Tongue (tissue), 2 donors: ENCODE data around the gene OCSTAMP. TPM values are rescaled to one million over a fixed set of nuclear protein-coding genes. Genes with fewer than 3 reads are reported as not detected.

ENCODE experiments used
- DNase-seq: peaks from one replicate; pipeline ENCODE4 v3.0.0-alpha.2; 2015
- total RNA-seq: library from RNA; depleted of rRNA; stranded (reverse); fragments of >200 nt; gene quantifications from one replicate; pipeline ENCODE4 v1.2.3, GENCODE V29; 2014

Gene OCSTAMP
- total RNA-seq, 1 donor from 2014 or later, result not detected

GRCh38 chr20:46572790-46573189 lies 22.3 kb upstream of the OCSTAMP start:
- DNase-seq, result no peak

- peak; percentile 87 for DNase-seq
Observed at GRCh38 chr20:46572153-46572552, 21.7 kb upstream of the OCSTAMP start.

- DNase-seq, result no peak
Observed at GRCh38 chr20:46571418-46571817, 21.0 kb upstream of the OCSTAMP start.

GRCh38 chr20:46570956-46571355 lies 20.5 kb upstream of the OCSTAMP start:
- DNase-seq, result no peak

- DNase-seq, result no peak
Observed at GRCh38 chr20:46569961-46570360, 19.5 kb upstream of the OCSTAMP start.

GRCh38 chr20:46568570-46569129 lies 18.2 kb upstream of the OCSTAMP start:
- peak; percentile 97 for DNase-seq

- no peak for DNase-seq
Observed at GRCh38 chr20:46566125-46566524, 15.7 kb upstream of the OCSTAMP start.

GRCh38 chr20:46564241-46564957 lies 13.9 kb upstream of the OCSTAMP start:
- DNase-seq, result no peak

- DNase-seq, result no peak
Observed at GRCh38 chr20:46563860-46564221, 13.4 kb upstream of the OCSTAMP start.

- no peak for DNase-seq
Observed at GRCh38 chr20:46563170-46563859, 12.9 kb upstream of the OCSTAMP start.

- DNase-seq, result peak; percentile 92
Observed at GRCh38 chr20:46562373-46563169, 12.1 kb upstream of the OCSTAMP start.

GRCh38 chr20:46562009-46562372 lies 11.5 kb upstream of the OCSTAMP start:
- DNase-seq, result no peak

GRCh38 chr20:46559685-46560440 lies 9.4 kb upstream of the OCSTAMP start:
- DNase-seq, result no peak

- no peak for DNase-seq
Observed at GRCh38 chr20:46559001-46559400, 8.5 kb upstream of the OCSTAMP start.

- DNase-seq, result peak; percentile 48
Observed at GRCh38 chr20:46558511-46558959, 8.1 kb upstream of the OCSTAMP start.

GRCh38 chr20:46557231-46557956 lies 6.9 kb upstream of the OCSTAMP start:
- DNase-seq, result no peak

GRCh38 chr20:46555370-46555956 lies 5.0 kb upstream of the OCSTAMP start:
- DNase-seq, result no peak

- DNase-seq, result no peak
Observed at GRCh38 chr20:46554828-46555227, 4.4 kb upstream of the OCSTAMP start.

GRCh38 chr20:46553926-46554325 lies 3.5 kb upstream of the OCSTAMP start:
- DNase-seq, result no peak

GRCh38 chr20:46552460-46553420 lies 2.3 kb upstream of the OCSTAMP start:
- no peak for DNase-seq
